GM12891 (cell line): ENCODE results near the gene HMCN2.

Experiments
- POLR2A ChIP-seq: IDR thresholded peaks from 2 replicates; pipeline ENCODE4 v1.6.1; 2011; ENCODE audit warnings: low read depth, low read length, control low read depth
- POLR2AphosphoS5 ChIP-seq: IDR thresholded peaks from 2 replicates; pipeline ENCODE4 v1.6.1; 2011; ENCODE audit warnings: low read depth, low read length, control low read depth
- POU2F2 ChIP-seq: IDR thresholded peaks from 2 replicates; pipeline ENCODE4 v1.6.1; 2011; ENCODE audit warnings: low read depth, mild to moderate bottlenecking, control low read depth, low read length, moderate library complexity
- TAF1 ChIP-seq: IDR thresholded peaks from 2 replicates; pipeline ENCODE4 v1.6.1; 2011; ENCODE audit warnings: low read depth, low read length, control low read depth

DNA sequence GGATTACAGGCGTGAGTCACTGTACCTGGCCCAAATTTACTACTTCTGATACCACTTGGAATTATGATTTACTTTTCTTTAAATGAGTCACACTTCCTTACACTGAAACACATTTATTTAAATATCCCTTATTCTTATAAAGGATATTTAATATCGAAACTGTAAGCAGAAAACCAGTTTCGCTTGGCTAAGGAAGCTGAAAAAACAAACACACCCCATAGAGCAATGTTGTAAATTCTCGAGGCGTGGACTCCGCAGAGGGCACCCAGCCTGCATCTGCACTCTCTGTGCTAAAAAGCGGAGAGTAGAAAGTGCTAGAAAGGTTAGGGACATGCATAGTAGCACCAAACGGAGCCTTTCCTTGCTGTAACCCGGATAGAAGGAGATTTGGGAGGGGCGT lies 86.5 kb downstream of the HMCN2 start:
- TF ChIP-seq POLR2A (no peak), POU2F2 (no peak), TAF1 (no peak), POLR2AphosphoS5 (no peak)
